Heart left ventricle (tissue), 16 donors: ENCODE measurements around the gene INHBC. TPM values are rescaled to one million over a fixed set of nuclear protein-coding genes. Genes with fewer than 3 reads are reported as not detected.

Experiments used
- ATAC-seq, 4 donors: fragments of 200-7000 bp; cut with Tn5 transposase; one replicate each; pipeline ENCODE4 v1.9.1; 2020 to 2022; ENCODE audit warnings: moderate library complexity in 4 of 4, mild to moderate bottlenecking in 3 of 4, moderate number of reproducible peaks in 1 of 4
- DNase-seq, 5 donors: peaks; one replicate each; pipeline ENCODE4 v3.0.0-alpha.2; 2020
- H3K27ac ChIP-seq, 12 donors: fragments of 200-600 bp; sonication (generic) in 4 of 12; one replicate each; pipeline versions ENCODE4 v1.5.0 to v1.8.0; 2016 to 2022; ENCODE audit warnings: mild to moderate bottlenecking in 2 of 12
- H3K27me3 ChIP-seq, 9 donors: fragments of 200-600 bp; sonication (generic) in 2 of 9; one replicate each; pipeline versions ENCODE4 v1.5.1 to v1.8.0; 2016 to 2022; ENCODE audit warnings: mild to moderate bottlenecking in 3 of 9
- H3K36me3 ChIP-seq, 9 donors: fragments of 200-600 bp; sonication (generic) in 2 of 9; one replicate each; pipeline versions ENCODE4 v1.5.0 to v1.8.0; 2018 to 2022; ENCODE audit warnings: mild to moderate bottlenecking in 2 of 9
- H3K4me1 ChIP-seq, 12 donors: fragments of 200-600 bp; sonication (generic) in 4 of 12; one replicate each; pipeline versions ENCODE4 v1.5.0 to v1.8.0; 2016 to 2022; ENCODE audit warnings: mild to moderate bottlenecking in 3 of 12
- H3K4me3 ChIP-seq, 12 donors: fragments of 200-600 bp; sonication (generic) in 4 of 12; one replicate each; pipeline versions ENCODE4 v1.5.0 to v1.8.0; 2017 to 2022; ENCODE audit warnings: mild to moderate bottlenecking in 9 of 12, moderate library complexity in 4 of 12
- H3K9me3 ChIP-seq, 12 donors: fragments of 200-600 bp; sonication (generic) in 4 of 12; one replicate each; pipeline versions ENCODE4 v1.5.0 to v1.8.0; 2016 to 2022; ENCODE audit warnings: mild to moderate bottlenecking in 1 of 12
- POLR2A ChIP-seq, 2 donors: fragments of 450-650 bp; IDR thresholded peaks; one replicate each; pipeline ENCODE4 v1.6.1; 2017; ENCODE audit warnings: antibody characterized with exemption in 2 of 2, mild to moderate bottlenecking in 2 of 2, moderate library complexity in 2 of 2
- WGBS, 4 donors: extraction: QIAGEN DNeasy Blood & Tissue Kit in 2 of 4; methylation state at CpG; one replicate each; pipeline versions ENCODE4 v1.1.5 to v1.1.7; 2013 to 2018; 5-methylcytosine and 5-hydroxymethylcytosine counted together
- intact Hi-C, 10 donors: fragments of 100-400 bp; cut with DNase I; formaldehyde crosslinking; loops; one replicate each; pipeline versions ENCODE4 v1.11.1 to v1.14.2; 2022
- polyA plus RNA-seq, 2 donors: library from polyadenylated mRNA; stranded (reverse); fragments of 200-250 nt; gene quantifications; one replicate each; pipeline ENCODE4 v1.2.3, GENCODE V29; 2013
- total RNA-seq, 9 donors: library from RNA; depleted of rRNA in 2 of 9; stranded (reverse); fragments of >200 nt in 2 of 9; fragmentation: NEBNext Ultra II Directional in 3 of 9; extraction: Animal tissue kit (Norgen Biotek cat#: 25700) in 3 of 9; gene quantifications; one replicate each; pipeline versions ENCODE4 v1.1.0 to v1.2.4, GENCODE V29; 2016 to 2023
- TF ChIP-seq, protein P1 (sequence below), 12 donors: fragments of 200-600 bp; sonication (generic) in 4 of 12; IDR thresholded peaks; one replicate each; pipeline versions ENCODE4 v1.5.0 to v1.8.0; 2018 to 2022; ENCODE audit warnings: antibody characterized with exemption in 12 of 12, mild to moderate bottlenecking in 5 of 12
- donor health status: ischemic (EF 13 %, LVEDD 7.1; RV severe dilation, severe dysfunction).
- donor health status: healthy with polysubstance abuse.
- donor health status: DM: no; HTN: yes; CAD: no.
- donor health status: DM: no; HTN: no; CAD: no.
- donor health status: ischemic (EF 25% LVEDD 6.9; RV normal size, moderate dysfunction).
- donor health status: ischemic (EF 25% LVEDD 5.7; RV mildly dilated, moderate dysfunction).
- donor health status: healthy.
- donor health status: DM: yes; HTN: yes; CAD: no.
- donor health status: ischemic (EF 35%, LVEDD 5.7; RV mildly dilated, moderate dysfunction).
- donor health status: nonischemic (EF 11% LVEDD 7.7; RV severe dilation, severe dysfunction).
- donor health status: DM: yes; HTN: yes; CAD: no.
- donor health status: PGD.
- donor health status: ischemic (EF 29% LVEDD 5.4; RV normal size, mild dysfunction).
- donor health status: nonischemic (EF 23%, LVEDD 6.1; RV moderate dilation, normal function).

Gene INHBC
- total and polyA plus RNA-seq, 11 donors = 0.03 to 0.27 TPM; not detected in 9

DNA sequence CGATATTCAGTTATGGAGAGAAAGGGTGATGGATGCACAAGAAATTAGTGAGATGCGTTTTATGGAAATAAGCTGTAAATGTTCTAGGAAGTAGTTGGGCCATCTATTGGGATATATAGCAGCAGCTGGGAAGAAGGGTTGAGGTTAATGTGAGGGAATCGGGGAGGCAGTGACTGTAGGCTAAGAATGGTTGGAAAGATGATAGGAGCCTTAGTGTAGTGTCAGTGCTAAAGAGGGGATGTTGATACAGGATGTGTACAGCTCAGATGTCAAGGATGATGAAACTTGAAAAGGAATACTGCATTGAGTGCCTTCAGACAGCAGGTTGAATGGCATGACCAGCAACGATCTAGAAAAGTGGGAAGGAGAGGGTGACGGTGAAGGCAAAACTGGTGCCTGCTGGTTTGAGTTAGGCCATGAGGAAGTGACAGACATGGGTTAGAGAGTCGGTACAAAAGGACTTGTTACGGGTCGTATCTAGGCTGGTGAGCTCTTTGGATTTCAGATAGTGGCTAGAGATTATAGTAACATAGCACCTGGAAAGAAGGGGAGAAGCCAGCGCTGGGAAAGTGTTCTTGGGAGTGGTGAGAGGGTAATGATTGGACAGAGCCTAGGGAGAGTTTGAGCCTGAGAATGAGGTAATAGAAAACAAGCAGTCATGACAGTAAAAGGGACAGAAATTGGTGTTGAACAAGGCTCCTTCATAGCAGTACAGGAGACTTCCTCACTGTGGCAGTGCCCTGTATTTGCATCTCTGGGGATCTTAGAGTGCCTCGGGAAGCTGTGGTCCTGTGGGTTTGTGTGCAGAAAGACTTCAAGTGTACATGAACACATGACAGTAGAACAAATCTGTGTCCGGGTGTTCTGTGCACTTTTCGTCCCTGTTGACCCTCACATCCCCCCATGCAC lies 62.9 kb downstream of the INHBC start:
- no peak overlapping the region for H3K4me3 ChIP-seq
- H3K27me3 ChIP-seq = no peaks in the 10 kb centered on the region
- WGBS, 4 donors = 92 to 94% (median 93%) methylated on average over 12 of the region's 12 CpGs
- TF ChIP-seq, protein P1, sequence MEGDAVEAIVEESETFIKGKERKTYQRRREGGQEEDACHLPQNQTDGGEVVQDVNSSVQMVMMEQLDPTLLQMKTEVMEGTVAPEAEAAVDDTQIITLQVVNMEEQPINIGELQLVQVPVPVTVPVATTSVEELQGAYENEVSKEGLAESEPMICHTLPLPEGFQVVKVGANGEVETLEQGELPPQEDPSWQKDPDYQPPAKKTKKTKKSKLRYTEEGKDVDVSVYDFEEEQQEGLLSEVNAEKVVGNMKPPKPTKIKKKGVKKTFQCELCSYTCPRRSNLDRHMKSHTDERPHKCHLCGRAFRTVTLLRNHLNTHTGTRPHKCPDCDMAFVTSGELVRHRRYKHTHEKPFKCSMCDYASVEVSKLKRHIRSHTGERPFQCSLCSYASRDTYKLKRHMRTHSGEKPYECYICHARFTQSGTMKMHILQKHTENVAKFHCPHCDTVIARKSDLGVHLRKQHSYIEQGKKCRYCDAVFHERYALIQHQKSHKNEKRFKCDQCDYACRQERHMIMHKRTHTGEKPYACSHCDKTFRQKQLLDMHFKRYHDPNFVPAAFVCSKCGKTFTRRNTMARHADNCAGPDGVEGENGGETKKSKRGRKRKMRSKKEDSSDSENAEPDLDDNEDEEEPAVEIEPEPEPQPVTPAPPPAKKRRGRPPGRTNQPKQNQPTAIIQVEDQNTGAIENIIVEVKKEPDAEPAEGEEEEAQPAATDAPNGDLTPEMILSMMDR (IDR thresholded peaks at IDR 0.05) = no peak
- no peak for TF ChIP-seq POLR2A (IDR thresholded peaks at IDR 0.05)
- DNase-seq = no peak
- H3K36me3 ChIP-seq = peaks cover 0 to 81% (median 72%) of the 10 kb centered on the region in 9 donors
- intact Hi-C loops = no loop called here
- no peaks in the 10 kb centered on the region for H3K9me3 ChIP-seq
- no peaks in the 10 kb centered on the region for H3K4me1 ChIP-seq
- no peak for ATAC-seq
- no peak overlapping the region for H3K27ac ChIP-seq

DNA sequence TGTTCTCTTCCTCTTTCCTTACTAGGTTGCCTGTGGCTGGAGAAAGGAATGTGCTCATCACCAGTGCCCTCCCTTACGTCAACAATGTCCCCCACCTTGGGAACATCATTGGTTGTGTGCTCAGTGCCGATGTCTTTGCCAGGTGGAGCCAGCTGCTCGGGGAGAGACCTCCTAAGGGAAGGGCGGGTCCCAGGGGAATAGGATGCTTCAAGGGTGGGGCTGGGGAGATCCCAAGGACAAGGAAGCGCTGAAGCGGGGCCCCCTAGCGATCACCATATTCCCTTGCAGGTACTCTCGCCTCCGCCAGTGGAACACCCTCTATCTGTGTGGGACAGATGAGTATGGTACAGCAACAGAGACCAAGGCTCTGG lies 63.5 kb downstream of the INHBC start:
- Histone ChIP-seq H3K9me3 (no peaks in the 10 kb centered on the region), H3K4me3 (no peak overlapping the region), H3K36me3 (peaks cover 0 to 83% (median 73%) of the 10 kb centered on the region in 9 donors), H3K27ac (no peak overlapping the region), H3K27me3 (no peaks in the 10 kb centered on the region), H3K4me1 (no peaks in the 10 kb centered on the region)
- ATAC-seq (peak in 1 of 4 donors; percentile 9), DNase-seq (no peak)
- intact Hi-C loops = no loop called here
- WGBS, 4 donors = 85 to 89% (median 86%) methylated on average over 9 of the region's 9 CpGs
- TF ChIP-seq POLR2A (IDR thresholded peaks at IDR 0.05) = no peak
- TF ChIP-seq, protein P1 (IDR thresholded peaks at IDR 0.05) = no peak

GRCh38 chr12:57498571-57498970 lies 64.0 kb downstream of the INHBC start:
- intact Hi-C loops = no loop called here
- no peak overlapping the region for H3K4me3 ChIP-seq
- no peaks in the 10 kb centered on the region for H3K27me3 ChIP-seq
- H3K9me3 ChIP-seq = no peaks in the 10 kb centered on the region
- WGBS, 4 donors = 94 to 98% (median 96%) methylated on average over 4 of the region's 4 CpGs
- no peak for ATAC-seq
- H3K27ac ChIP-seq = no peak overlapping the region
- TF ChIP-seq, protein P1 (IDR thresholded peaks at IDR 0.05) = no peak
- TF ChIP-seq POLR2A (IDR thresholded peaks at IDR 0.05) = no peak
- peaks cover 0 to 88% (median 78%) of the 10 kb centered on the region in 9 donors for H3K36me3 ChIP-seq
- DNase-seq = no peak
- no peaks in the 10 kb centered on the region for H3K4me1 ChIP-seq

DNA sequence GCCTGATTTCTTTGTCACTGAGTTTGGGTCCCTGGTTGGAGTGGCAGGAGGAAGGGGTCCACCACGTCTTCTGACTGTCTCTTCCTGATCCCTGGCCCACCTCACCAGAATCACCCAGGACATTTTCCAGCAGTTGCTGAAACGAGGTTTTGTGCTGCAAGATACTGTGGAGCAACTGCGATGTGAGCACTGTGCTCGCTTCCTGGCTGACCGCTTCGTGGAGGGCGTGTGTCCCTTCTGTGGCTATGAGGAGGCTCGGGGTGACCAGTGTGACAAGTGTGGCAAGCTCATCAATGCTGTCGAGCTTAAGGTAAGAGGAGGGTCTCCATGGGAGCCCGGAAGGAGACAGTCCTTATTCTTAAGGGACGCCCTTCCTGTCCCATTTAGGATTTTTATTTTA lies 65.6 kb downstream of the INHBC start:
- H3K27ac ChIP-seq = no peak overlapping the region
- 92 to 96% (median 96%) methylated on average over 11 of the region's 11 CpGs for whole genome bisulfite sequencing, 4 donors

More for the DNA sequence above, 65.6 kb downstream of the INHBC start:
- H3K27me3 ChIP-seq = no peaks in the 10 kb centered on the region
- TF ChIP-seq POLR2A (IDR thresholded peaks at IDR 0.05) = no peak
- TF ChIP-seq, protein P1 (IDR thresholded peaks at IDR 0.05) = no peak
- H3K4me1 ChIP-seq = no peaks in the 10 kb centered on the region
- H3K9me3 ChIP-seq = no peaks in the 10 kb centered on the region
- H3K36me3 ChIP-seq = peaks cover 0 to 98% (median 88%) of the 10 kb centered on the region in 9 donors
- DNase-seq = no peak
- intact Hi-C loops = no loop called here
- no peak overlapping the region for H3K4me3 ChIP-seq
- ATAC-seq = no peak

Other genes starting within 250 kb of the INHBC start
- gene NXPH4, start 218.0 kb upstream of the INHBC start, total RNA-seq = 1 to 10 TPM; 1.9 to 8.0 (median 3.2) TPM
- 1 to 10 TPM; 1.3 to 2.3 TPM for gene NXPH4, start 218.0 kb upstream of the INHBC start, polyA plus RNA-seq
- gene SHMT2, start 205.1 kb upstream of the INHBC start, total RNA-seq = 10 to 100 TPM; 26.2 to 46.7 (median 35.5) TPM
- 10 to 100 TPM; 15.9 to 76.5 TPM for gene SHMT2, start 205.1 kb upstream of the INHBC start, polyA plus RNA-seq
- 1 to 10 TPM in 3 of 9 donors, under 1 TPM in 5, not detected in 1; 0.47 to 5.7 (median 0.92) TPM for gene STAC3, start 183.6 kb upstream of the INHBC start, total RNA-seq
- under 1 TPM; 0.61 to 0.67 TPM for gene STAC3, start 183.6 kb upstream of the INHBC start, polyA plus RNA-seq
- gene R3HDM2, start 3.7 kb upstream of the INHBC start, total RNA-seq = 100 to 1,000 TPM in 1 of 9 donors, 10 to 100 TPM in 8; 33.1 to 102 (median 61.9) TPM
- gene R3HDM2, start 3.7 kb upstream of the INHBC start, polyA plus RNA-seq = 10 to 100 TPM; 12.7 to 24.5 TPM
- gene INHBE, start 20.5 kb downstream of the INHBC start, total RNA-seq = under 1 TPM in 1 of 9 donors, not detected in 8; 0.64 TPM
- gene INHBE, start 20.5 kb downstream of the INHBC start, polyA plus RNA-seq = under 1 TPM in 1 of 2 donors, not detected in 1; 0.03 TPM
- gene GLI1, start 25.0 kb downstream of the INHBC start, total RNA-seq = 1 to 10 TPM in 4 of 9 donors, under 1 TPM in 5; 0.19 to 2.6 (median 0.83) TPM
- under 1 TPM; 0.08 to 0.97 TPM for gene GLI1, start 25.0 kb downstream of the INHBC start, polyA plus RNA-seq
- 10 to 100 TPM in 2 of 9 donors, 1 to 10 TPM in 7; 2.2 to 33.4 (median 3.9) TPM for gene ARHGAP9, start 45.1 kb downstream of the INHBC start, total RNA-seq
- gene ARHGAP9, start 45.1 kb downstream of the INHBC start, polyA plus RNA-seq = 1 to 10 TPM; 1.7 to 3.4 TPM
- gene MARS1, start 53.3 kb downstream of the INHBC start, total RNA-seq = 100 to 1,000 TPM in 1 of 9 donors, 10 to 100 TPM in 8; 36.8 to 109 (median 69.7) TPM
- 10 to 100 TPM; 91.7 to 98.0 TPM for gene MARS1, start 53.3 kb downstream of the INHBC start, polyA plus RNA-seq
- 10 to 100 TPM; 11.5 to 30.9 (median 17.5) TPM for gene DDIT3, start 85.7 kb downstream of the INHBC start, total RNA-seq
- 10 to 100 TPM; 58.3 to 60.5 TPM for gene DDIT3, start 85.7 kb downstream of the INHBC start, polyA plus RNA-seq
- 10 to 100 TPM; 13.1 to 43.3 (median 30.1) TPM for gene MBD6, start 88.0 kb downstream of the INHBC start, total RNA-seq
- 10 to 100 TPM; 11.4 to 17.2 TPM for gene MBD6, start 88.0 kb downstream of the INHBC start, polyA plus RNA-seq
- gene DCTN2, start 112.4 kb downstream of the INHBC start, total RNA-seq = 100 to 1,000 TPM in 5 of 9 donors, 10 to 100 TPM in 4; 84.4 to 159 (median 109) TPM
- gene DCTN2, start 112.4 kb downstream of the INHBC start, polyA plus RNA-seq = 100 to 1,000 TPM in 1 of 2 donors, 10 to 100 TPM in 1; 62.3 to 228 TPM
- under 1 TPM in 6 of 9 donors, not detected in 3; 0.07 to 0.31 (median 0.17) TPM for gene KIF5A, start 115.3 kb downstream of the INHBC start, total RNA-seq
- under 1 TPM; 0.06 to 0.08 TPM for gene KIF5A, start 115.3 kb downstream of the INHBC start, polyA plus RNA-seq
- 10 to 100 TPM; 12.9 to 31.0 (median 17.0) TPM for gene PIP4K2C, start 156.4 kb downstream of the INHBC start, total RNA-seq
- 10 to 100 TPM in 1 of 2 donors, 1 to 10 TPM in 1; 4.6 to 22.6 TPM for gene PIP4K2C, start 156.4 kb downstream of the INHBC start, polyA plus RNA-seq
- gene DTX3, start 170.0 kb downstream of the INHBC start, total RNA-seq = 10 to 100 TPM; 15.6 to 30.7 (median 22.4) TPM
- 10 to 100 TPM; 16.3 to 28.3 TPM for gene DTX3, start 170.0 kb downstream of the INHBC start, polyA plus RNA-seq
- gene ARHGEF25, start 176.7 kb downstream of the INHBC start, total RNA-seq = 10 to 100 TPM in 4 of 9 donors, 1 to 10 TPM in 5; 5.5 to 11.5 (median 9.5) TPM
- gene ARHGEF25, start 176.7 kb downstream of the INHBC start, polyA plus RNA-seq = 10 to 100 TPM; 10.2 to 20.3 TPM
- 1 to 10 TPM; 1.9 to 8.8 (median 5.9) TPM for gene B4GALNT1, start 198.4 kb downstream of the INHBC start, total RNA-seq
- 1 to 10 TPM; 2.6 to 5.1 TPM for gene B4GALNT1, start 198.4 kb downstream of the INHBC start, polyA plus RNA-seq